COLO668 (cell line): Measurements from ENCODE around the gene GRIK5.
"Not testable (repeated sequence)": the region's sequence is repeated elsewhere in the genome, so short reads cannot be mapped to it uniquely, and the experiment has no call there.

Experiments
- DNase-seq: peaks from one replicate; lab custom pipeline; 2025; ENCODE audit not compliant: unreplicated experiment; lab: John Stamatoyannopoulos, UW

The GRIK5 gene

DNA sequence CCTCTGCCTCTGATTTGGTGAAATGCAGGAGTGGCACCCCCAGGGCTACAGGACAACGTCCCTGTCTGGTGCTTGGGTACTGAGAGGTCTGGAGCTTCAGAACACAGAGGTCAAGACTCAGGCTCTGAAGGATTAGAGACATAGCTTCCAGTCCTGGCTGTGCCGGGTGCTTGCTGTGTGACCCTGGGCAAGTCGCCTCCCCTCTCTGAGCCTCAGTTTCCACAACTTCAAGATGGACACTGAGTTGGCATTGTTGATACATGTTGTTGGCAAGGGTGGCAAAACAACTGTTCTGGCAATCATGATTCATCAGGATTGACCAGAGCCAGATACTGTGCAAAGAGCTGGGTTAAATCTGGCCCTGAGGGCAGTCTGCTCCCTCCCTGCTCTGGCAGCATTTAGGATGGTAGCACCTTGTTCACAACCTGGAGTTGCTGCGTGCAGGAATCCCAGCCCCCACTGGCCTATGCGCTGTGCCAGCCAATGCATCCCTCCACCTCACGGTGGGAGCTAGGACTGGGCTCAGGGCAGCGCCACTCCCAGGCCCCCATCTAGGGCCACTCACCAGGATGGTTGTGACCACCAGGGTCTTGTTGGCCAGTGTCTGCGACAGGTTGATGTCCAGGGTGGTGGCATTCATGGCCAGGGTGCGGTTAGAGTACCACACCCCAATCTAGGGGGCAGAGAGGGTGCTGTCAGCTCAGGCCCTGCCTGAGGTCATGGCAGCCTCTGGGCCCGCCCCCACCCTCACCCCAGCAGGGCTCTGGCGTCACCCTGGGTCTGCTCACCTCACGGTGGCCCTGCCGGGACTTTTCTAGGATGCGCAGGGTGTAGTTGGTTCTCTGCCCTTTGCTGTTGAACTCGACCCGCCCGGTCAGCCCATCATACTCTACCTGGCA, 16.7 kb downstream of the GRIK5 start:
- DNase-seq = no peak

DNA sequence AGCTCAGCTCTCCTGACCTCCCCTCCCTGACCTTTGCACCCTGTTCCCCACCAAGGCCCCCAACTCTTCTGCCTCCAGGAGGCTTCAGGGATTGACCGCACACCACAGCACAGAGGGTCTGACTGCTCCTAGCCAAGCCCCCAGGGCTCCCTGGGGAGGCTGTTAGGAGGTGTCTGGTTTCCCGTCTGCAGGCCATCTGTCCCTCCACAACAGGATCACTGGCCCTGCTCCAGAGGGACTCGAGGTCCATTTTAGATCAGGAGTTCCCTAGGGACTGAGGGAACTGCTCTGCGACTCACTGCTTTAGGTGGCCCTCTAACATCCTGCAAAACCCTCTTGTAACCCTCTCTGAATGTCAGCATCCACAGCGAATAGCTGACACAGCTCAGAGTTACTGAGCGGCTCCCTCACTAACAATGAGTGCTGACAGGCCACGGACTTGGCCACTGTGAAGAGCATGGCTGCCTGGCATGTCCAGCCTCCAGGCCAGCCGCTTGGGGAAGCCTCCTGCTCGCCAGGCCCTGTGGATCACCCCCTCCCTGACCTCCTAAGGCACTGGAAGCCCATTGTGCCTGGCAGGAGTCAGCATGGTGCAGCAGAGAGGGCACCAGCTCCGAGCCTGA, 17.7 kb downstream of the GRIK5 start:
- DNase-seq = peak; percentile 52

DNA sequence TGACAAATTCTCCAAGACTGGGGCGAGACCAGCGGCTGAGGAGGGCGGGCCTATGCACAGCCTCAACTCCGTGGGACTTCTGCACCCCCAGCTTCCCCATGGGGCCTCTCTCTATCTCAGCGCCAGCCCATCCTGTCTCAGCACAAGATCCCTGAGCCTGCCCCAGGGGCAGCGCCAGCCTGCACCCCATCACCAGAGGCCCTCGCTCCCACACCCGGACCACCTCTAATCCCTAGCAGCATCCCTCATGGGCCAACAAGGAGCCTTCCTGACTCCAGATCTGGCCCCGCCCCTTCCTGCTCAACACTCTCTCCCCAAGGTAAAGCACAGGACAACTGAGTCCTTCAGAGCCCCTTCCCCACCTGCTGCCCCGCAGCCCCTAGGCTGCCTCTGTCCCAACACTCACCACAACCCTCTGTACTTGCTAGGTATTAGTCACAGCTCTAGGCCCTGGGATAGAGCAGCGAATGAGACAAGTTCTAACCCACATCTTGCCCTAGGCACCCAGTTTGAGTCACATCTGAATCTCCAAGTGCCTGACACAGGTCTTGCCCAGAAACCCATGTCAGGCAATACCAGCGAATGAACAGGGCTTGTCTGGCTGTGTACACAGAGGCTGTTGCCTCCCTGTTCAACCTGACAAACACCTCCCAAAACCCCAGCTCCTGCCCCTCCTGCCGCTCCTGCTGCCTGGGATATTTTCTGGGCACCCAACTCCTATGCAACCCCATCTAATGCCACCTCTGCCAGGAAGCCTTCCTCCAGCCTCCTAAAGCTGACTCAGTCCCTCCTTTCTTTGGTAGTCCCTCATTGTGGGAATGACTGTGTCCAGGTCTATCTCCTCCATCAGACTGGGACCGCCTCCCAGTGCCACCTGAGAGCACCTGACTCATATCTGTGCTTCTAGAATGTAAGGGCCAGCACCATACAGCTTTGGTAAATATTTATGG, 18.6 kb downstream of the GRIK5 start:
- DNase-seq = peak; percentile 48

DNA sequence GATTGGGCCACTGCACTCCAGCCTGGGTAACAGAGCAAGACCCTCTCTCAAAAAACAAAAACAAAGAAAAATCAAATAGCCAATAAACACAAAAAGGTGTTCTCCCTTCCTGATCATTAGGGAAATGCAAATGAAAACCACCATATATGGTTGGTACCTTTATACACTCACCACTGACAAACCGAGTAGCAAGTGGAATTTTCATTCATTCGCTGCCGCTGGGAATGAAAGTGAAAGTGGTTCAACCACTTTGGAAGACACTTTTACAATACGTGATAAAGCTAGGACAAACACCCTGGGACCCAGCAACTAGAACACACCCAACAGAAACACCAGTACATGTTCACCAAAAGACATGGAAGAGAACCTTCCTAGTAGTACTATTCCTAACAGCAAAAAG, 21.0 kb downstream of the GRIK5 start:
- DNase-seq = peak; percentile 17

DNA sequence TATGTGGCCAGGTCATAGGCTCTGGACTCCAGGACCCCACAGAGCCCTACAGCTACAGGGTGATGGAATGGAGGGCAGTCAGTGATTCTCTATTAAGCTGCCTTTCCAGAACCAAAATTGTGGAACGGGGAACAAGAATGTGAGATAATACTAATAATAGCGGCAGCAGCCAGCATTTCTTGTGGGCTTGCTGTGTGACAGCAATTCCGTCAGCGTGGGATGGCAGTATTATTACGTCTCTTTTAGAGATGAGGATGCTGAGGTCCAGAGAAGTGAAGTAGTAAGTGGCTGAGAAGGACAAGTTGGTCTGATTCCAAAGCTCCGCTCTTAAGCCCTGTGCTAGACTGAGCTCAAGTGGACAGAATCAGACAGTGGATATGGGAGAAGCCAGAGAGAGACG, 24.4 kb downstream of the GRIK5 start:
- DNase-seq = no peak

DNA sequence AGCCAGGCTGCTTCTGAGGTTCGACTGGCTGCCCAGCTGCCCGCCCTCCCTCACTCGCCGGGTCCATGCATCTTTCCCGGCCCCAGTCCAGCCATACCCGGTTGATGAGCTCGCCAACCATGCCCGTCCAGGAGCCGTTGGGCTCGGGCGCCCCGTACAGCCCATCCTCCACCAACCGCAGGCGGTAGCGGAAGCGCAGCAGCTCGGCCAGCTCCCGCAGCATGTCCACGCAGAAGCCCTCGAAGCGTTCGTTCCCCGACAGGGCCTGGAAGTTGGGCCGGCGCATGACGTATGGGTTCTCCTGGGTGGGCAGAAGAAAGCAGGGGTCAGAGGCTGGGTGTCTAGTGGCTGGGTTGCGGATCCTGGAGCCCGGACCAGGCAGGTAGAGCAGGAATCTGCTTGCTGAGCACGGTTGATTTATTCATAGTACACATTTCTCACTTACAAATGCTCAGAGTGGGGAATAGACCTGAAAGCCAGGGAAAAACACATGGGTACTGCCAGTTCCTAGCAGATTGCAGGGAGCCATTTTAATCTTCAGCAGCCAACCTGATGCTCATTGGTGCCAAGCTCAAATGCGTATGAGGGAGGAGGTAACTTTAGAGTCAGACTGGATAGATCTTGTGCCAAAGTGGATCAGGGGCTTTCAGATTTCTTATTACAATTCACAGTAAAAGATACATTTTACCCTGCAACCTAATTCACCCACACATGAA, 27.4 kb downstream of the GRIK5 start:
- no peak for DNase-seq

DNA sequence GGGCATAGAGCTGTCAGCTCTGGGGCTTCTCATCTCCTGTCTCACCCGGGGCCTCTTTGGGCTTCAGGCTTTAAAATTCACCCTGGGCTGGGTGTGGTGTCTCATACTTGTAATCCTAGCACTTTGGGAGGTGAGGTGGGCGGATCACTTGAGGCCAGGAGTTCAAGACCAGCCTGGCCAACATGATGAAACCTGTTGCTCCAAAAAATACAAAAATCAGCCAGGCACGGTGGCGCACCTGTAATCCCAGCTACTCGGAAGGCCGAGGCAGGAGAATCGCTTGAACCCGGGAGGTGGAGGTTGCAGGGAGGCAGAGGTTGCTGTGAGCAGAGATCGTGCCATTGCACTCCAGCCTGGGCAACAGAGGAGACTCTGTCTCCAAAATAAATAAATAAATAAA, 29.5 kb downstream of the GRIK5 start:
- DNase-seq = not testable (repeated sequence)

DNA sequence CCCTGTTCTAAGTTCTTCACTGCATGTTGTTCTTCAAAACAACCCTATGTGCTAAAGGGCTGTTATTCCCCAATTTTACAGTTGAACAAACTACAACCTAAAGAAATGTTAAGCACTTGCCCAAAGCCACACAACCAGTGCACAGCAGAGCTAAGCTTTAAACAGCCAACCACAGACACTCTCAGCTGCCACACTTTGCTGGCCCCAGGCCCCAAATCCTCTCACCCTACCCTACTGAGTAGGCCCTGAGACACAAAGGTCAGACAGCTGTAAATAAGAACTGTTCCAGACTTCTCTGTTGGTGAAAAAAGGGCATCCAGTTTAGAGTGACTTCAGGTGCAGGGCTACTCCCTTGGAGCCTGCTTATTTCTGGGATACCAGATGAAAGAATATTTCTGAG, 30.0 kb downstream of the GRIK5 start:
- DNase-seq = no peak

DNA sequence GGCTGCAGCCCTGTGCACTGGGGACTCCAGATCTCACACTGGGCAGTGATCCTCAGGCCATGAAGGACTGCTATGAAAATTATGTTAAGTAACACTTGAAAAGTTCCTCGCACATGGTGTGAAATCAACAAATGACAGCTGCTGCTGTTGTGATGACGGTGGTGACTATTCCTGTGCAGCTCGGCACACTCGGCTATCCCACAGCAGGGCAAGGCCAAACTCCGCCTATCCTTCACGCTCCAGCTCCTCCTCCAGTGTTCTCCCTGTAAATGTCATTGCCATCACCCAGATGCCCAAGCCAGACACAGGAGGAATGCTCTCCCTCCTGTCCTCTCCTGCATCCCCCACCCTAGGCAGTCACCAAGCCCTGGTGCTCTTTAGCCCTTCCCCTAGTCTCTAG, 31.3 kb downstream of the GRIK5 start:
- peak; percentile 68 for DNase-seq

DNA sequence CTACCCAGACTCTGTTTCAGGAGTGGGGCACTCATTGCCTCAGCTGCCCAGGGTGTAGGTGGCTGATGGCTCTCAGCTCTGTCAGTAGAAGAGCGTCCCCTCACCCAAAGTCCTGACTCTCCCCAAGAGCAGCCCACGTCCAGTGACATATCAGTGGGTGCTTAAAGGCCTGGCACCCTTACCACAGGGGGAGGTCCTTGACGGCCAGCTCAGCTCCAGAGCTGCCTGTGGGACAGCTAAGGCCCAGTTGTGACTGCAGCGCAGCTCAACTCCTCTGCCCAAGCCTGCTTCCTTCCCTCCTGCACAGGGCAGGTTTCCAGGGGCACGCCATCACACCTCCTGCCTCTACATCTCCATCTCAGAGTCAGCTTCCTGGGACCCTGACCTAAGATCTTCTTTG, 32.4 kb downstream of the GRIK5 start:
- no peak for DNase-seq

DNA sequence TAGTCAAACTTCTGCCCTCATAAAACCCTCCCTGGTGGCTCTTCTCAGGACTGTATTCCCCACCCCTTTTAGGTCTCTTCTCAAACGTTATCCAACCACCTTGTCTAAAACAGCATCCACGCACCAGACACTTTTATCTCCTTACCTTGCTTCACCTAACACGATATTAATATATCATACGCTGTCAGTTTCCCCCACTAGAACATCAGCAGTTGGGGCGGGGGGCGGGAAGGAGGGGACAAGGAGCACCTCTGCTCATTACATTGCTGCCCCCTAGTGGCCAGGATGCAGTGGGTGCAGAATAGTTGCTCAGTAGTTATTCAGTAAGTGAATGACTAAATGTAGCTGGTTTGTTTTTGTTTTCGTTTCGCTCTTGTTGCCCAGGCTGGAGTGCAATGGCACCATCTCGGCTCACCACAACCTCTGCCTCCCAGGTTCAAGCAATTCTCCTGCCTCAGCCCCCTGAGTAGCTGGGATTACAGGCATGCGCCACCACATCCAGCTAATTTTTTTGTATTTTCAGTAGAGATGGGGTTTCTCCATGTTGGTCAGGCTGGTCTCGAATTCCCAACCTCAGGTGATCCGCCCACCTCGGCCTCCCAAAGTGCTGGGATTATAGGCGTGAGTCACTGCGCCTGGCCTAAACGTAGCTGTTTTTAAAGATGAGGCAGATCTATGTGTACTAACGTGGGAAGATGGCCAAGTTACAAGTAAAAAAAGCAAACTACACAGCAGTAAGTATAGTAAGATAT, 35.2 kb downstream of the GRIK5 start:
- DNase-seq = peak; percentile 44

DNA sequence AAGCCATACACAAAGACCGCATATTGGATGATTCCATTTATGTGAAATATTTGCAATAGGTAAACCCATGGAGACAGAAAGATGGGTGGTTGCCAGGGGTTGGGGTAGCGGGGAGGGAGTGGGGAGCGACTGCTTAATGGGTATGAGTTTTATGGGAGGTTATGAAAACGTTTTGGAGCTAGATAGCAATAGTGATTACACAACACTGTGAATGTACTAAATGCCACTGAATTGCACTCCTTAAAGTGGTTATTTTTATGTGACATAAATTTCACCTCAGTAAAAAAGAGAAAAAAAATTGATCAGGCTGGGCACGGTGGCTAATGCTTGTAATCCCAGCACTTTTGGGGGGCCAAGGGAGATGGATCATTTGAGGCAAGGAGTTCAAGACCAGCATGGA, 36.6 kb downstream of the GRIK5 start:
- no peak for DNase-seq

DNA sequence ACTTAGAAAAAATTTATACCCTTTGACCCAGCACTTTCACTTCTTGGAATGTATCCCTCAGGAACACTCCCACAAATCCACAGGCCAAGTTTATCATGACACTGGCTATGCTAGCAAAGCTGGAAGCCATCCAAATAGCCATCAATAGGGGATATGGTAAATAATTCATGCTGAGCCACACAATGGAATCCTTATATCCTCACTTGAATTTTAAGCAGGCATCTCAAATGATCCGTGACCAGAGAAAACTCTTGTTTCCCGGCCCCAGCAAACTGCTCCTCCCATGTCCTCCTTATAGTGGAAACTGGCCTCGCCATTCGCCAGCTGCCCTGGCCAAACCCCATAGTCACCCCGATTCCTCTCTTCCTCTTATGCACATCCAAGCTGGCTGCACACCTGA, 37.6 kb downstream of the GRIK5 start:
- peak; percentile 87 for DNase-seq

DNA sequence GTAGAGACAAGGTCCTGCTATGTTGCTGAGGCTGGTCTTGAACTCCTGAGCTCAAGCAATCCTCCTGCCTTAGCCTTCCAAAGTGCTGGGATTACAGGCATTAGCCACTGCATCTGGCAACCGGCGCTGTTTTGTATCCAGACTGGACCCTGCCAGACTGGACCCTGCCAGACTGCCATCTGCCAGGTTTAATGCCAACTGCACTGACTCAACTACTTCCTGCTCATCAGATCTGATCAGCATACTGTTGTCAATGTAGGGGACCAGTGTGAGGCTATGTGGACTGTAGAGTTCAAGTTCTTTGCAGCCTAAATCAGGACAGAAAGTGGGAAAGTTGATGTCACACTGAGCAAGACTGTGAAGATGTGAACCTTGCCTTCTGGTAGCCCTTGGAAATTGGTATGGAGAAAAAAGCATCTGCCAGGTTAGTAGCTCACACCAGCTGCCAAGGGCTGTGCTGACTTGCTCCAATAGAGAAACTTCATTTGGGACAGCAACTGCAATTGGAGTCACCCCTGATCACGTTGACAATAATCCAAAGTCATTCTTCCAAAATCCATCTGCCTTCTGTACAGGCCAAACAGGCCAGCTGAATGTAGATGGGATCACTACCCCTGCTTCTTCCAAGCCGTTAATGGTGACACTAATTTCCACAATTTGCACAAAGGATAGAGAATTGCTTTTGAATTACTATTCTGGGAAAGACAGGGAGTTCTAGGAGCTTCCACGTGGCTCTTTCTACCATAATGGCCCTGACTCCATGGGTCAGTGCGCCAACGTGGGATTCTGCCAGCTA, 39.2 kb downstream of the GRIK5 start:
- no peak for DNase-seq

DNA sequence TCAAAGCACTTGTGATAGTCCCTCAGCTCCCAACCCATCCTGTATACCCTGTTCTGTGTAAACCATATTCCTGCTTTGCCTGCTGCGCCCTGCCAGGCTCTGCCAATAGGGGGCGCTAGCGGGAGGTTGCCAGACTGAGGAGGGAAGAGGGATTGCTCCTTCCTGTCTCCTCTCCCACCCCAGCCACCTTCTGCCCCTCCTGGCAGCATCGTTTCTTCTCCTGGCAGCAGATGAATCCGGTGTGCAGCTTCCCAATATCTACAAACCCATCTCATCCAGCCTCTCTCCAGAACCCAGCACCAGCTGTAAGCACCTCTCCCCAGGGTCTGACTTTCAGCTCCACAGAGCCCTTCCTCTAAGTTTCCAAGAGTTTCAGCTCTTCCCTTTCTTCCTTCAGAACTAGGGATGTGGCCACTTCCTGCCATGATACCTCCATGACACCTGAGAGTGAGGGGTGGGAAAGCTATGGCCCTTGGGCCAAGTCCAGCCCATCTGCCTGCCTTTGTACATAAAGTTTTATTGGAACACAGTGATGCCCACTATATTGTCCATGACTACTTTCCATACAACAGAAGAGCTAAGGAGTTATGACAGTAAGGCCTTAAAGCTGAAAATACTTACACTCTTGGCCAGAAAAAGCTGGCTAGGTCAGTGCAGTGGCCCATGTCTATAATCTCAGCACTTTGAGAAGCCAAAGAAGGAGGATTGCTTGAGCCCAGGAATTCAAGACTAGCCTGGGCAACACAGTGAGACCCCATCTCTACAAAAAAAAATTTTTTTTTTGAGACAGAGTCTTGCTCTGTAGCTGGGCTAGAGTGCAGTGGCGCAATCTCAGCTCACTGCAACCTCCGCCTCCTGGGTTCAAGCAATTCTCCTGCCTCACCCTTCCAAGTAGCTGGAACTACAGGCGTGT, 41.4 kb downstream of the GRIK5 start:
- peak; percentile 18 for DNase-seq

DNA sequence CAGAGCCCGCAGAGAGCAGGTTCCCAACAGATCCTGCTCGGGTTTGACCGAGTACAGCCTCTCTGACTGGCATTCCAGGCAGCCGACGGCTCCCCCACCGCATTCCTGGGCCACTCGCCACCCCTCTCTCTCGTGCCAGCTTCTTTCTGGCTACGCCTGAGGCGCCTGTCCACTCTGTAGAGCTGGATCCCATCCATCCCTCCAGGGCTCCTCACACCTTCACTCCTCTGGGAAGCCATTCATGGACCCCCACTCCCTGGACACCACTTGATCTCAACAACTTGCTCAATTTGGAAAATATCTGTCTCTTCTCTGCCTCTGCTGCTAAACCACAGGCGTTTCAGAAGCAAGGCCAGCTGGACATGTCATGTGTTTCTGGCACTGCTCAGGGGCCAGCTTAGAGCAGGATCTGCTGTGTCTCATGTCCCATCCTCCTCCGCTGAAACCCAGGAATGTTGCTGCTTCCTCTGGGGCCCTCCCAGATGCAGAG, 45.3 kb downstream of the GRIK5 start:
- DNase-seq = no peak

DNA sequence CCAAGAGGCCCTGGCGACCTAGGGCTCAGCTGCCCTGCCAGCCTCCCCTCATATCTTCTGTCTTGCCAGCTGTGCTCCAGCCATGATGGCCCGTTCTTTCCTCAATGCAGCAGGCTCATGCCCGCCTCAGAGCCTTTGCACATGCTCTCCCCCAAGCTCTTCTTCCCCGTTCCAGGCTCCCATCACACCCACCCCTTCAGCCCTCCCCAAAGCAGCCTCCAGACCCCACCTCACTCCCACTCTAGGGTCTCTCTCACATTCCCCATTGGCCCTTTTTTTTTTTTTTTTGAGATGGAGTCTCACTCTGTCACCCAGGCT, 46.1 kb downstream of the GRIK5 start:
- no peak for DNase-seq
